DND-41 (cell line): ENCODE measurements around the gene TM9SF4.

Experiments
- CTCF ChIP-seq: IDR thresholded peaks from 2 replicates; pipeline ENCODE4 v1.5.1; 2012; ENCODE audit warnings: borderline replicate concordance, low read length, moderate library complexity, mild to moderate bottlenecking; ENCODE audit not compliant: poor library complexity, severe bottlenecking; ENCODE audit errors: extremely low read depth
- EZH2 ChIP-seq: IDR thresholded peaks from 3 replicates; pipeline ENCODE4 v1.6.1; 2012; ENCODE audit warnings: borderline replicate concordance, low read depth, mild to moderate bottlenecking, moderate library complexity, low read length, inconsistent platforms; ENCODE audit not compliant: severe bottlenecking

GRCh38 chr20:32125506-32125905 is 16.0 kb downstream of the TM9SF4 start:
- TF ChIP-seq CTCF, result no peak
- TF ChIP-seq EZH2, result no peak
